SU-DHL-6 (cell line): Measurements from ENCODE around the gene FOXK2.
"Not testable (repeated sequence)": the region's sequence is repeated elsewhere in the genome, so short reads cannot be mapped to it uniquely, and the experiment has no call there.

Experiments used
- EZH2phosphoT487 ChIP-seq: fragments of 200-600 bp; sonication (generic), shearing (Covaris generic); conservative IDR thresholded peaks from 2 replicates; pipeline ENCODE4 v1.6.1; 2018; ENCODE audit warnings: mild to moderate bottlenecking, antibody characterized with exemption, low read length, moderate library complexity, mixed read lengths
- TF ChIP-seq, protein P1 (sequence below): fragments of 200-600 bp; sonication (generic); IDR thresholded peaks from one replicate; pipeline ENCODE4 v1.5.1; 2017; ENCODE audit warnings: antibody characterized with exemption, mild to moderate bottlenecking, low read length, moderate library complexity; ENCODE audit not compliant: insufficient read depth, poor library complexity, severe bottlenecking

DNA sequence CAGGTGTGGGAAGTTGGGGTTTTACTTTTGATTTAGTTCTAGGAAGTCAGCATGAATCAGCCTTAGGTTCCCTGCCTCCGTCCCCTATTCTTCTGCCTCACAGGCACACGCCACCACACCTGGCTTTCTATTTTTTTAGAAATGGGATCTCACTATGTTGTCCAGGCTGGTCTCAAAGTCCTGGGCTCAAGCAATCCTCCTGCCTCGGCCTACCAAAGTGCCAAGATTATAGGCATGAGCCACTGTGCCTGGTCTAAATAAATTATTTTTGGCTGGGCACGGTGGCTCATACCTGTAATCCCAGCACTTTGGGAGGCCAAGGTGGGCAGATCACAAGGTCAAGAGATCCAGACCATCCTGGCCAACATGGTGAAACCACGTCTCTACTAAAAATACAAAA is 7.9 kb upstream of the FOXK2 start:
- TF ChIP-seq, protein P1, sequence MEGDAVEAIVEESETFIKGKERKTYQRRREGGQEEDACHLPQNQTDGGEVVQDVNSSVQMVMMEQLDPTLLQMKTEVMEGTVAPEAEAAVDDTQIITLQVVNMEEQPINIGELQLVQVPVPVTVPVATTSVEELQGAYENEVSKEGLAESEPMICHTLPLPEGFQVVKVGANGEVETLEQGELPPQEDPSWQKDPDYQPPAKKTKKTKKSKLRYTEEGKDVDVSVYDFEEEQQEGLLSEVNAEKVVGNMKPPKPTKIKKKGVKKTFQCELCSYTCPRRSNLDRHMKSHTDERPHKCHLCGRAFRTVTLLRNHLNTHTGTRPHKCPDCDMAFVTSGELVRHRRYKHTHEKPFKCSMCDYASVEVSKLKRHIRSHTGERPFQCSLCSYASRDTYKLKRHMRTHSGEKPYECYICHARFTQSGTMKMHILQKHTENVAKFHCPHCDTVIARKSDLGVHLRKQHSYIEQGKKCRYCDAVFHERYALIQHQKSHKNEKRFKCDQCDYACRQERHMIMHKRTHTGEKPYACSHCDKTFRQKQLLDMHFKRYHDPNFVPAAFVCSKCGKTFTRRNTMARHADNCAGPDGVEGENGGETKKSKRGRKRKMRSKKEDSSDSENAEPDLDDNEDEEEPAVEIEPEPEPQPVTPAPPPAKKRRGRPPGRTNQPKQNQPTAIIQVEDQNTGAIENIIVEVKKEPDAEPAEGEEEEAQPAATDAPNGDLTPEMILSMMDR = not testable (repeated sequence)
- not testable (repeated sequence) for TF ChIP-seq EZH2phosphoT487
